PC-3 (cell line): Measurements from ENCODE around the gene BARX1.

Experiments used
- EZH2 ChIP-seq: fragments of 300-600 bp; sonication (generic); IDR thresholded peaks from one replicate; pipeline ENCODE4 v1.6.1; 2017; ENCODE audit warnings: antibody characterized with exemption, mild to moderate bottlenecking, low read length; ENCODE audit not compliant: unreplicated experiment
- TF ChIP-seq, protein P1 (sequence below): fragments of 300-600 bp; sonication (generic); conservative IDR thresholded peaks from 2 replicates; pipeline ENCODE4 v1.5.1; 2017; ENCODE audit warnings: antibody characterized with exemption, low read depth, mild to moderate bottlenecking, low read length

DNA sequence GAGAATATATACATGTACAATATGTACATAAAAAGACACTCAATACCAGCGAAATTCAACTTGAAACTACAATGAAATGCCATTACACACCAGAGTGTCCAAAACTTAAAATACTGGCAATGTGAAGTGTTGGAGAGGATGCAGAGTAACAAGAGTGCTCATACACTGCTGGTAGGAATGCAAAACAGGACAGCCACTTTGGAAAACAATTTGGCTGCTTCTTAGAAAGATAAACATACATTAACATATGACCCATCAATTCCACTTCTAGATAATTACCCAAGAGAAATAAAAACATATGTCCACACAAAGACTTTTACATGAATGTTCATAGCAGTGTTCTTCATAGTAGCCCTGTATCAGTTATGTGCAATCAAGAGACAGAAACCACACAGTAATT, 39.4 kb upstream of the BARX1 start:
- TF ChIP-seq, protein P1, sequence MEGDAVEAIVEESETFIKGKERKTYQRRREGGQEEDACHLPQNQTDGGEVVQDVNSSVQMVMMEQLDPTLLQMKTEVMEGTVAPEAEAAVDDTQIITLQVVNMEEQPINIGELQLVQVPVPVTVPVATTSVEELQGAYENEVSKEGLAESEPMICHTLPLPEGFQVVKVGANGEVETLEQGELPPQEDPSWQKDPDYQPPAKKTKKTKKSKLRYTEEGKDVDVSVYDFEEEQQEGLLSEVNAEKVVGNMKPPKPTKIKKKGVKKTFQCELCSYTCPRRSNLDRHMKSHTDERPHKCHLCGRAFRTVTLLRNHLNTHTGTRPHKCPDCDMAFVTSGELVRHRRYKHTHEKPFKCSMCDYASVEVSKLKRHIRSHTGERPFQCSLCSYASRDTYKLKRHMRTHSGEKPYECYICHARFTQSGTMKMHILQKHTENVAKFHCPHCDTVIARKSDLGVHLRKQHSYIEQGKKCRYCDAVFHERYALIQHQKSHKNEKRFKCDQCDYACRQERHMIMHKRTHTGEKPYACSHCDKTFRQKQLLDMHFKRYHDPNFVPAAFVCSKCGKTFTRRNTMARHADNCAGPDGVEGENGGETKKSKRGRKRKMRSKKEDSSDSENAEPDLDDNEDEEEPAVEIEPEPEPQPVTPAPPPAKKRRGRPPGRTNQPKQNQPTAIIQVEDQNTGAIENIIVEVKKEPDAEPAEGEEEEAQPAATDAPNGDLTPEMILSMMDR = no peak
- no peak for TF ChIP-seq EZH2
